PC-9 (cell line): Measurements from ENCODE around the gene HIF1A. TPM values are rescaled to one million over a fixed set of nuclear protein-coding genes. Genes with fewer than 3 reads are reported as not detected.

Source experiments
- BruUV-seq: library from RNA; stranded (reverse); fragments of 400-500 nt; replicated peaks from 2 replicates; lab custom pipeline; 2021; lab: Mats Ljungman, UMichigan
- CTCF ChIA-PET: fragments of 300-600 bp; sonication (Branson Sonifier 250); formaldehyde crosslinking; loops from one replicate; lab custom pipeline; 2022; ENCODE audit warnings: antibody characterized with exemption; lab: Charles Lee
- POLR2A ChIA-PET: fragments of 300-600 bp; sonication (Branson Sonifier 250); formaldehyde crosslinking; loops from one replicate; lab custom pipeline; 2022; ENCODE audit warnings: antibody characterized with exemption; ENCODE audit not compliant: unreplicated experiment; lab: Charles Lee
- DNase-seq, 2 experiments: peaks; one replicate each; pipeline versions ENCODE4 v3.0.0 to v3.0.0-alpha.2; 2015 to 2022; ENCODE audit warnings: mixed read lengths in 1 of 2
- H2AFZ ChIP-seq: fragments of 200-600 bp; sonication (generic); 2 replicates; pipeline ENCODE4 v1.8.1; 2017; ENCODE audit warnings: antibody characterized with exemption
- H3F3A ChIP-seq: fragments of 200-600 bp; sonication (generic); 2 replicates; pipeline ENCODE4 v1.8.1; 2017; ENCODE audit warnings: antibody characterized with exemption, mild to moderate bottlenecking, low read depth; ENCODE audit not compliant: insufficient read depth
- H3K27ac ChIP-seq: fragments of 200-600 bp; sonication (generic); 2 replicates; pipeline ENCODE4 v1.6.1; 2016; ENCODE audit warnings: mixed run types
- H3K27me3 ChIP-seq: fragments of 200-600 bp; sonication (generic); 2 replicates; pipeline ENCODE4 v1.6.1; 2016; ENCODE audit warnings: low read depth, mixed run types; ENCODE audit not compliant: insufficient read depth
- H3K36me3 ChIP-seq: fragments of 200-600 bp; sonication (generic); 2 replicates; pipeline ENCODE4 v1.6.1; 2016; ENCODE audit warnings: low read depth, mixed run types
- H3K4me1 ChIP-seq: fragments of 200-600 bp; sonication (generic); replicated peaks from 2 replicates; pipeline ENCODE4 v1.6.1; 2016; ENCODE audit warnings: mixed run types; ENCODE audit not compliant: insufficient read depth
- H3K4me2 ChIP-seq: fragments of 200-600 bp; sonication (generic); 2 replicates; pipeline ENCODE4 v1.6.1; 2017; ENCODE audit warnings: mixed run types
- H3K4me3 ChIP-seq: fragments of 200-600 bp; sonication (generic); 2 replicates; pipeline ENCODE4 v1.6.1; 2016; ENCODE audit warnings: mixed run types
- H3K79me2 ChIP-seq: fragments of 200-600 bp; sonication (generic); 2 replicates; pipeline ENCODE4 v1.6.1; 2017; ENCODE audit warnings: low read depth, mixed run types
- H3K9me2 ChIP-seq: fragments of 200-600 bp; sonication (generic); 2 replicates; pipeline ENCODE4 v1.8.1; 2017; ENCODE audit warnings: mild to moderate bottlenecking; ENCODE audit not compliant: insufficient read depth
- H3K9me3 ChIP-seq: fragments of 200-600 bp; sonication (generic); 2 replicates; pipeline ENCODE4 v1.8.1; 2016; ENCODE audit warnings: low read depth; ENCODE audit not compliant: insufficient read depth
- H4K20me1 ChIP-seq: fragments of 200-600 bp; sonication (generic); 2 replicates; pipeline ENCODE4 v1.8.1; 2017; ENCODE audit not compliant: insufficient read depth
- CTCF ChIP-seq: fragments of 200-600 bp; sonication (generic); conservative IDR thresholded peaks from 2 replicates; pipeline ENCODE4 v1.6.1; 2017; ENCODE audit warnings: mixed run types, antibody characterized with exemption, mild to moderate bottlenecking, moderate library complexity
- EZH2 ChIP-seq: fragments of 200-600 bp; sonication (generic); IDR thresholded peaks from 2 replicates; pipeline ENCODE4 v1.8.0; 2017; ENCODE audit warnings: antibody characterized with exemption, low read depth
- intact Hi-C: fragments of 100-400 bp; cut with micrococcal nuclease; formaldehyde crosslinking; loops from one replicate; pipeline ENCODE4 v1.10.0; 2022; ENCODE audit not compliant: unreplicated experiment
- total RNA-seq: library from RNA; stranded (reverse); gene quantifications from 2 replicates; pipeline ENCODE4 v1.2.3, GENCODE V29; 2021

HIF1A gene
- total RNA-seq, 1 experiment from 2014 or later = 146 TPM

GRCh38 chr14:61659582-61659981 is 35.7 kb upstream of the HIF1A start:
- Histone ChIP-seq H3K4me3 (no peak overlapping the region), H3F3A (peaks cover 38% of the 10 kb centered on the region), H3K9me2 (no peaks in the 10 kb centered on the region), H4K20me1 (no peaks in the 10 kb centered on the region), H3K9me3 (no peaks in the 10 kb centered on the region), H3K36me3 (no peaks in the 10 kb centered on the region), H3K4me2 (0 out of 2 replicates have a peak overlapping the region, but pooled peaks have one; percentile 30), H2AFZ (no peak overlapping the region), H3K79me2 (no peaks in the 10 kb centered on the region), H3K4me1 (peaks cover 65% of the 10 kb centered on the region), H3K27ac (peak overlapping the region; percentile 91), H3K27me3 (no peaks in the 10 kb centered on the region)
- DNase-seq = peak in 1 of 2 experiments; percentile 77
- CTCF ChIA-PET = no interaction called here
- POLR2A ChIA-PET = no interaction called here
- no peak for TF ChIP-seq EZH2
- TF ChIP-seq CTCF = no peak
- intact Hi-C loops = no loop called here
- BruUV-seq = no TSS peak

- Histone ChIP-seq H3K9me3 (no peaks in the 10 kb centered on the region), H3K9me2 (no peaks in the 10 kb centered on the region), H3K27ac (peak overlapping the region; percentile 91), H3K4me1 (peaks cover 58% of the 10 kb centered on the region), H4K20me1 (no peaks in the 10 kb centered on the region), H3K79me2 (no peaks in the 10 kb centered on the region), H3F3A (peaks cover 39% of the 10 kb centered on the region), H3K4me3 (no peak overlapping the region), H3K36me3 (no peaks in the 10 kb centered on the region), H3K27me3 (no peaks in the 10 kb centered on the region), H3K4me2 (peak overlapping the region; percentile 46), H2AFZ (no peak overlapping the region)
- CTCF ChIA-PET = no interaction called here
- POLR2A ChIA-PET = interaction anchor here (0.6 kb wide), 1 partner anchor 101 kb away, joined by 12 read pairs; no protein-coding TSS in a partner anchor
- DNase-seq = no peak
- no TSS peak for BruUV-seq
- TF ChIP-seq CTCF (no peak), EZH2 (no peak)
- intact Hi-C loops = loop anchor here (1.0 to 2.0 kb wide), 2 partner anchors 34 to 97 kb away; partner anchors contain the start of gene HIF1A
Observed at GRCh38 chr14:61661471-61662400, 33.6 kb upstream of the HIF1A start.

GRCh38 chr14:61662437-61663311 is 32.6 kb upstream of the HIF1A start:
- Histone ChIP-seq H3K36me3 (no peaks in the 10 kb centered on the region), H3K9me2 (no peaks in the 10 kb centered on the region), H3K4me3 (peak overlapping the region; percentile 3; the same call in 1 of the 2 replicates), H3K79me2 (no peaks in the 10 kb centered on the region), H3K27ac (peak overlapping the region; percentile 91), H3F3A (peaks cover 48% of the 10 kb centered on the region), H3K27me3 (no peaks in the 10 kb centered on the region), H4K20me1 (no peaks in the 10 kb centered on the region), H3K4me2 (peak overlapping the region; percentile 46), H3K4me1 (peaks cover 68% of the 10 kb centered on the region), H3K9me3 (no peaks in the 10 kb centered on the region), H2AFZ (no peak overlapping the region; the same call in 1 of the 2 replicates)
- BruUV-seq = no TSS peak
- TF ChIP-seq CTCF (no peak), EZH2 (no peak)
- ChIA-PET POLR2A (no interaction called here), CTCF (no interaction called here)
- intact Hi-C loops = loop anchor here (1.0 to 2.0 kb wide), 2 partner anchors 33 to 98 kb away; partner anchors contain the start of gene HIF1A
- peak; percentile 69 to 90 for DNase-seq
